Body of pancreas (tissue), 4 donors: ENCODE results near the gene TNIK.

Source experiments
- CTCF ChIP-seq, 7 experiments: fragments of 450-650 bp in 4 of 7; fragments of 200-600 bp in 3 of 7; sonication (generic) in 3 of 7; IDR thresholded peaks; one replicate each; pipeline ENCODE4 v1.5.1; 2016 to 2019; ENCODE audit warnings: antibody characterized with exemption in 7 of 7
- POLR2A ChIP-seq, 3 donors: fragments of 450-650 bp; IDR thresholded peaks; one replicate each; pipeline ENCODE4 v1.6.1; 2016; ENCODE audit warnings: antibody characterized with exemption in 3 of 3, mild to moderate bottlenecking in 2 of 3

GRCh38 chr3:171218069-171218468 is 242.1 kb downstream of the TNIK start:
- TF ChIP-seq CTCF (IDR thresholded peaks at IDR 0.05) (no peak), POLR2A (IDR thresholded peaks at IDR 0.05) (no peak)
